Left hindlimb (tissue), 1 donor: ENCODE measurements around the gene IDH3A.

Experiments
- DNase-seq: peaks from one replicate; pipeline ENCODE4 v3.0.0-alpha.2; 2018

Gene IDH3A

GRCh38 chr15:78168608-78169007, 19.4 kb downstream of the IDH3A start:
- DNase-seq: no peak

- DNase-seq: no peak
Observed at GRCh38 chr15:78170848-78171773, 21.9 kb downstream of the IDH3A start.

GRCh38 chr15:78171864-78172472, 22.8 kb downstream of the IDH3A start:
- no peak for DNase-seq

- DNase-seq: no peak
Observed at GRCh38 chr15:78174401-78174800, 25.2 kb downstream of the IDH3A start.

- DNase-seq: no peak
Observed at GRCh38 chr15:78175330-78175729, 26.2 kb downstream of the IDH3A start.

GRCh38 chr15:78177447-78177873, 28.3 kb downstream of the IDH3A start:
- DNase-seq: no peak

- no peak for DNase-seq
Observed at GRCh38 chr15:78178064-78178463, 28.9 kb downstream of the IDH3A start.

GRCh38 chr15:78179286-78179840, 30.2 kb downstream of the IDH3A start:
- DNase-seq: no peak

GRCh38 chr15:78179906-78180305, 30.7 kb downstream of the IDH3A start:
- DNase-seq: no peak

GRCh38 chr15:78182336-78182700, 33.2 kb downstream of the IDH3A start:
- DNase-seq: no peak

GRCh38 chr15:78182821-78183220, 33.7 kb downstream of the IDH3A start:
- DNase-seq: no peak

- DNase-seq: no peak
Observed at GRCh38 chr15:78192826-78193594, 43.8 kb downstream of the IDH3A start.

GRCh38 chr15:78193731-78194567, 44.8 kb downstream of the IDH3A start:
- DNase-seq: no peak

GRCh38 chr15:78194568-78194925, 45.4 kb downstream of the IDH3A start:
- DNase-seq: no peak

GRCh38 chr15:78195735-78196201, 46.6 kb downstream of the IDH3A start:
- no peak for DNase-seq

- no peak for DNase-seq
Observed at GRCh38 chr15:78197632-78198031, 48.5 kb downstream of the IDH3A start.

- no peak for DNase-seq
Observed at GRCh38 chr15:78200276-78200930, 51.2 kb downstream of the IDH3A start.

GRCh38 chr15:78201281-78202190, 52.4 kb downstream of the IDH3A start:
- DNase-seq: no peak

GRCh38 chr15:78203346-78204225, 54.4 kb downstream of the IDH3A start:
- DNase-seq: no peak
